ENCODE measurements around the gene WNT5A. TPM values are rescaled to one million over a fixed set of nuclear protein-coding genes. Genes with fewer than 3 reads are reported as not detected.

The WNT5A gene
- total RNA-seq, 4 donors from 2014 or later = 6.2 to 96.5 (median 23.1) TPM

GRCh38 chr3:55481744-55482495, 5.2 kb downstream of the WNT5A start:
- Histone ChIP-seq H3K4me1 (no peaks in the 10 kb centered on the region), H3K27me3 (no peaks in the 10 kb centered on the region), H3K27ac (peak overlapping the region; percentile 84 to 91), H3K4me3 (peak overlapping the region; percentile 40 to 41), H3K36me3 (no peaks in the 10 kb centered on the region), H3K9me3 (no peaks in the 10 kb centered on the region)
- peak; percentile 23 to 50 for DNase-seq
- no peak for TF ChIP-seq POLR2A (IDR thresholded peaks at IDR 0.05)
- TF ChIP-seq, protein P1, sequence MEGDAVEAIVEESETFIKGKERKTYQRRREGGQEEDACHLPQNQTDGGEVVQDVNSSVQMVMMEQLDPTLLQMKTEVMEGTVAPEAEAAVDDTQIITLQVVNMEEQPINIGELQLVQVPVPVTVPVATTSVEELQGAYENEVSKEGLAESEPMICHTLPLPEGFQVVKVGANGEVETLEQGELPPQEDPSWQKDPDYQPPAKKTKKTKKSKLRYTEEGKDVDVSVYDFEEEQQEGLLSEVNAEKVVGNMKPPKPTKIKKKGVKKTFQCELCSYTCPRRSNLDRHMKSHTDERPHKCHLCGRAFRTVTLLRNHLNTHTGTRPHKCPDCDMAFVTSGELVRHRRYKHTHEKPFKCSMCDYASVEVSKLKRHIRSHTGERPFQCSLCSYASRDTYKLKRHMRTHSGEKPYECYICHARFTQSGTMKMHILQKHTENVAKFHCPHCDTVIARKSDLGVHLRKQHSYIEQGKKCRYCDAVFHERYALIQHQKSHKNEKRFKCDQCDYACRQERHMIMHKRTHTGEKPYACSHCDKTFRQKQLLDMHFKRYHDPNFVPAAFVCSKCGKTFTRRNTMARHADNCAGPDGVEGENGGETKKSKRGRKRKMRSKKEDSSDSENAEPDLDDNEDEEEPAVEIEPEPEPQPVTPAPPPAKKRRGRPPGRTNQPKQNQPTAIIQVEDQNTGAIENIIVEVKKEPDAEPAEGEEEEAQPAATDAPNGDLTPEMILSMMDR (IDR thresholded peaks at IDR 0.05) = peak in 2 of 4 experiments; percentile 31 to 32
- intact Hi-C loops (cut with DNase I; ENCODE audit: low total_unique reads) = no loop called here

GRCh38 chr3:55480911-55481743, 6.0 kb downstream of the WNT5A start:
- no peaks in the 10 kb centered on the region for H3K36me3 ChIP-seq
- TF ChIP-seq, protein P1 (IDR thresholded peaks at IDR 0.05) = no peak
- no peak for TF ChIP-seq POLR2A (IDR thresholded peaks at IDR 0.05)
- H3K9me3 ChIP-seq = no peaks in the 10 kb centered on the region
- intact Hi-C loops (cut with DNase I; ENCODE audit: low total_unique reads) = no loop called here
- no peaks in the 10 kb centered on the region for H3K27me3 ChIP-seq
- peak overlapping the region; percentile 84 to 91 for H3K27ac ChIP-seq
- peak; percentile 28 to 48 for DNase-seq
- H3K4me3 ChIP-seq = peak overlapping the region; percentile 40 to 41
- no peaks in the 10 kb centered on the region for H3K4me1 ChIP-seq

- Histone ChIP-seq H3K4me1 (no peaks in the 10 kb centered on the region), H3K4me3 (no peak overlapping the region), H3K9me3 (no peaks in the 10 kb centered on the region), H3K27ac (no peak overlapping the region), H3K36me3 (no peaks in the 10 kb centered on the region), H3K27me3 (no peaks in the 10 kb centered on the region)
- no peak for DNase-seq
- intact Hi-C loops (cut with DNase I; ENCODE audit: low total_unique reads) = no loop called here
- TF ChIP-seq POLR2A (IDR thresholded peaks at IDR 0.05) = no peak
- TF ChIP-seq, protein P1 (IDR thresholded peaks at IDR 0.05) = no peak
These were observed 9.5 kb downstream of the WNT5A start for GRCh38 chr3:55477306-55478303.

DNA sequence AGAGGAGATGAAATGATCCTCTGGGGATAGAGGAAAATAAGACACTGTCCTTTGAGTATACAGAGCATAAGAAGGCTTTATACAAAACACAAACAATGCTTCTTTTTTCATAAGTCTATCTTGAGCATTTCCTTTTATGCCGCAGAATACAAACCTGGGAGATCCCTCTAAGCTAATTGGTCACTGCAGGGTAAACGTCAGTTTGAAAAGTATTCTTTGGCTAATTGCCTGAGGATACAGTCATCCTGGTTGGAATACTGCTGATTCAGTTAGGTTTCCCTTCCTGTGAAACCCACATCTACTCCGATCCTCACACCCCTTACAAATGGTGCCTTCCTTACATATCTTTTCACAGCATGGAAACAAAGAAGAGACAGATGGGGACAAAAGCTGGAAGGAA, 10.6 kb downstream of the WNT5A start:
- DNase-seq = no peak
- no peak overlapping the region for H3K4me3 ChIP-seq
- no peaks in the 10 kb centered on the region for H3K4me1 ChIP-seq
- no peaks in the 10 kb centered on the region for H3K27me3 ChIP-seq
- H3K36me3 ChIP-seq = no peaks in the 10 kb centered on the region
- no peaks in the 10 kb centered on the region for H3K9me3 ChIP-seq
- intact Hi-C loops (cut with DNase I; ENCODE audit: low total_unique reads) = no loop called here
- H3K27ac ChIP-seq = no peak overlapping the region
- no peak for TF ChIP-seq POLR2A (IDR thresholded peaks at IDR 0.05)
- TF ChIP-seq, protein P1 (IDR thresholded peaks at IDR 0.05) = no peak

Measured in uterus (tissue), 4 donors.